Measurements from ENCODE around the gene GDAP1L1.

The GDAP1L1 gene

DNA sequence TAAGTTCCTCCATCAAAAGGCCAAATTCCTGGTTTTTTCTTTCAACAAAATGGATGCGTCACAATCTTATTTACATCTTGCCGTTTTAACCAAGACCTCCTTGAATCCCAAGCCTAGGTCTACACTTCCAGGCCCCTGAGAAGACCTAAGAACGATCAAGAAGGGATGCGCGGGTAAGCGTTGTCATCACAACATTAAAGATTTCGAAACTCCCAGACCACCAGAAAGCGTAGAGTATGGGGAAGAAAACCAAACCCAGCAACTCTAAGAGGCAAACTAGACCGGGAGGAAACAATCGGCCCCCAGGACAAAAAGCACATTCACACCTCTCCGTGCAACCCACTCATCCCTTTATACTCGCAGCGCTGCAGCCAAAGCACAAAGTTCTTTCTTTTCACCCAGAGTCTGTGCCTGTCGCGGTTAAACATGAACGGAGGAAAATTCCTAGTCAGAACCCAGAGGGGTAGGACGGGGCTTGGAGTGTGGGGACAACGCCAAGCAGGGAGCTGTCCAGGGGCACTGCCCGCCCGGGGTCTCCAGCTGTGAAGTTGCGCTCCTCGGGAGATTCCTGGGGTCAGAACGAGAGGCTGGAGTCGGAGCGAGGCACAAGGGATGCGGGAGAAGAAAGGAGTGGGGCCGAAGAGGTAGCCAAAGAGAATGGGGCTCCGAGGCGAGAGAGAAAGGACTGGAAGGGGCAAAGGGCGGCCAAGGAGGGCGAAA is 37.3 kb upstream of the GDAP1L1 start:
- Mint-ChIP-seq H3K9me3 (no peaks in the 10 kb centered on the region), H3K27ac (peak overlapping the region; percentile 99), H3K27me3 (ENCODE audit: low read depth, poor library complexity) (no peaks in the 10 kb centered on the region), H3K36me3 (ENCODE audit: low read depth) (peaks cover 7% of the 10 kb centered on the region), H3K4me1 (peaks cover 54% of the 10 kb centered on the region), H3K4me3 (peak overlapping the region; percentile 96)
- TF ChIP-seq, protein P1, sequence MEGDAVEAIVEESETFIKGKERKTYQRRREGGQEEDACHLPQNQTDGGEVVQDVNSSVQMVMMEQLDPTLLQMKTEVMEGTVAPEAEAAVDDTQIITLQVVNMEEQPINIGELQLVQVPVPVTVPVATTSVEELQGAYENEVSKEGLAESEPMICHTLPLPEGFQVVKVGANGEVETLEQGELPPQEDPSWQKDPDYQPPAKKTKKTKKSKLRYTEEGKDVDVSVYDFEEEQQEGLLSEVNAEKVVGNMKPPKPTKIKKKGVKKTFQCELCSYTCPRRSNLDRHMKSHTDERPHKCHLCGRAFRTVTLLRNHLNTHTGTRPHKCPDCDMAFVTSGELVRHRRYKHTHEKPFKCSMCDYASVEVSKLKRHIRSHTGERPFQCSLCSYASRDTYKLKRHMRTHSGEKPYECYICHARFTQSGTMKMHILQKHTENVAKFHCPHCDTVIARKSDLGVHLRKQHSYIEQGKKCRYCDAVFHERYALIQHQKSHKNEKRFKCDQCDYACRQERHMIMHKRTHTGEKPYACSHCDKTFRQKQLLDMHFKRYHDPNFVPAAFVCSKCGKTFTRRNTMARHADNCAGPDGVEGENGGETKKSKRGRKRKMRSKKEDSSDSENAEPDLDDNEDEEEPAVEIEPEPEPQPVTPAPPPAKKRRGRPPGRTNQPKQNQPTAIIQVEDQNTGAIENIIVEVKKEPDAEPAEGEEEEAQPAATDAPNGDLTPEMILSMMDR (IDR thresholded peaks at IDR 0.05) = no peak
- peak; percentile 65 for DNase-seq

DNA sequence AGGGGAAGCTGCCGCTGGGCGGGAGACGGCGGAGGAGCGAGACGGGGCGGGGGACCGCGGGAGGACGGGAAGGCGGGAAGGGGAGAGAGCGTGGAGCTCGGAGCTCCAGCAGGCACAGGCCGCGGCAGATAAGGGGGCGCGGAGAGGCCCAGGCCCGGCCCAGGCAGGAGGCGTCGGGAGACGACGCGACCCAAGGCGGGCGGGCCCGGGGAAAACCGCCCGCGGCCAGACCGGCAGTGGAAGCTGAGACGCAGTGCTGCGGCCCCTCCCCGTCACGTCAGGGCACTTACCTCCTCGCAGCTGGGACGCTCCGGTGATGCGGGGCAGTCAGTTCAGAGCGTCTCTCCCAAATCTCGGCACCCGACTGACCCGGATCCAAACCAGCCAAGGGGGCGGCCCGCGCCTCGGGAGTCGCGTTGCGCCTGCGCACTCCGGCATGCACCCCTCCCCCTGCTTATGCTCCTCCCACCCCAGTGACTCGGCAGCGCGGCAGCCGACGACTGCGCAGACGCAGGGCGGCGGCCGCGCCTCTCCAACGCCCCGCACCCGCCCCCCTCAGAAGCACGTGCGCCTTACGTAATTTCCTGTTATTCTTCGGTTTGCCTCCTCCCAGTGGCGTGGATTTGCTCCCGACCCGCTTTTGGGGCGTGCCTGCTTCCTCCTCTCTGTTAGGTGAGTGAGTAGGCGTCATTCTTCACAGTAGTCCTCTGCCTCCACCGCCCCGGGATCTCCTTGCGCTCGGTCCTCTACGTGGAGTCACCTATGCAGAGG is 36.5 kb upstream of the GDAP1L1 start, which contains the start of gene OSER1:
Gene OSER1, minus strand, starts transcription at position 366 of the 771 bp plus-strand sequence. CDS start 3,814 bp downstream, outside the sequence.
- Mint-ChIP-seq H3K36me3 (ENCODE audit: low read depth) (peaks cover 7% of the 10 kb centered on the region), H3K4me3 (peak within 1 kb of the TSS; percentile 96), H3K27ac (peak within 1 kb of the TSS; percentile 99), H3K27me3 (ENCODE audit: low read depth, poor library complexity) (no peaks in the 10 kb centered on the region), H3K9me3 (no peaks in the 10 kb centered on the region), H3K4me1 (peaks cover 58% of the 10 kb centered on the region)
- TF ChIP-seq, protein P1 (IDR thresholded peaks at IDR 0.05) = no peak
- DNase-seq = peak; percentile 97

DNA sequence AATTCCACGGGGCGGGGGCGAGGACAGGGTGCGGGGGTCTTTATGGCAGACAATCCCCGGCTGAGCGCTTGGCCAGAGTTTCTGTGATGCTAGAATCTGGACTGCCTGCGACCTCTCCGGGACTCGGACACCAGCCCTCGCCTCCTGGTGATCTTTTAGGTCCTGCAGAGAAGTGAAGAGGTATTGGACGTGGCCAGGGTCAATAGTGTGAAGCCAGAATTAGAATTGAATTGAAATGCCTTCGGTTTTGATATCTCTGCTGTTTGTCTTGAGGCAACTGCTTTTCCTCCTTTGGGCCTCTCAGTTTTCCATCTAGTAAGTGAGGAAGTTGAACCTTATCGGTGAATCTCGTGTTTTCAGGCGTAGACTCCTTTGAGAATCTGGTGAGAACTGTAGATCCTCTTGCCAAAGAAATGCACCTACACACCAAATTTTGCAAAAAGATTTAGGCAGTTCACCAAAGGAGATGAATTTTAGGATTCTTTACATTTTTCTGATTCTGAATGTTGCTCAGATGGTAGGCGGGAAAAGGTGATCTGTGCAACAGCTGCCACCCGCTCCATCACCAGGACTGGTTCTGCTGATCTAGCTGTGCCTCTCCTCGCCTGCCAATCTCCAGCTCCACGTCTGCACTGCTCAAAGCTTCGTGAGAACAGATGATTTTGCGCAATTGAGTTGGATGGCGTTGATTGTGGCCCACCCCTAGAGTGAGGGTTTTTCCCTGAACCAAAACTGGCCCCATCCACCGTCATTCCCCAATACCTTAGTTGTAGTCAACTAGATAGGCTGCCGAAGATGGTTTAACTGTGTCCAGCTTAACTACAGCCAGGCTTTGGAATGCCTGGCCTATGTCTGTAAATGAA is 35.7 kb upstream of the GDAP1L1 start:
- Mint-ChIP-seq H3K4me1 (peaks cover 54% of the 10 kb centered on the region), H3K36me3 (ENCODE audit: low read depth) (peaks cover 1% of the 10 kb centered on the region), H3K9me3 (no peaks in the 10 kb centered on the region), H3K27me3 (ENCODE audit: low read depth, poor library complexity) (no peaks in the 10 kb centered on the region), H3K27ac (peak overlapping the region; percentile 97), H3K4me3 (peak overlapping the region; percentile 96)
- TF ChIP-seq, protein P1 (IDR thresholded peaks at IDR 0.05) = no peak
- no peak for DNase-seq

DNA sequence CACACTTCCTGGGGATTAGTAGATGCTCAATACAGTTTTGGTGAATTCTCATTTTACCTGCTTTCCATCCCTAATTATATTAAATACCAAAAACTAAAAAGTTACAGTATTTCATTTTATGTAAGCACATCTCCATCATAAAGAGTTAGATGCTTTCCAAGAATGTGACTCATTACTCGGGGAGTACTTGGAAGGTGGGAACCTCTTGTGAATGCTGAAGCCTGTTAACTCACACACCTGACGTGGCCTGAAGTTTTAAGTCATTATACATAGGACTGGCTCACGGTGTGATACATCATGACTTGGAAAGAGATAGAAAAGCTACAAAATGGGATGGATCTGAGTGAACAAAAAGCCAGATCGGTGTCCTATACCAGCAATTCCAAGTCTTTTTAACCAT is 34.3 kb upstream of the GDAP1L1 start:
- TF ChIP-seq, protein P1 (IDR thresholded peaks at IDR 0.05) = no peak
- no peaks in the 10 kb centered on the region for H3K36me3 Mint-ChIP-seq (ENCODE audit: low read depth)
- H3K9me3 Mint-ChIP-seq = no peaks in the 10 kb centered on the region
- H3K4me1 Mint-ChIP-seq = peaks cover 46% of the 10 kb centered on the region
- peaks cover 4% of the 10 kb centered on the region for H3K27me3 Mint-ChIP-seq (ENCODE audit: low read depth, poor library complexity)
- no peak for DNase-seq
- no peak overlapping the region for H3K27ac Mint-ChIP-seq
- H3K4me3 Mint-ChIP-seq = no peak overlapping the region

DNA sequence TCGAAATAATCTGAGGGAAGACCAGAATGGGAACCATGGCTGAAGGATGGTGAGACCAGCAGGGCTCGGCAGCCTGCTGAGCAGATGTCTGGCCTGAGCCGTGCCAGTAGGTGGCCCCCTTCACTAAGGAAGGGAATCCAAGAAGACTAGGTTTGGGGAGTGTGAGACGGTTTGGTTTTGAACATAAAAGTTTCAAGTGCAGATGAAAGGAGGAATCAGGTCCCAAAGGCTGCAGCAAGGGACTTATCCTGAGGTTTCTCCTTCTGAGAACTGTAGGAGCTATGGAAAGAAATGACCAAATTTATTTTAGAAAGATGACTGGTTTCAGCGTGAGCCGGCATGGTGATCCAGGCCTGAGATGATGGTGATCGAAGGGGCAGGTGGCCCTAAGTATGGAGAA is 32.0 kb upstream of the GDAP1L1 start:
- H3K4me3 Mint-ChIP-seq = no peak overlapping the region

More for the DNA sequence above, 32.0 kb upstream of the GDAP1L1 start:
- TF ChIP-seq, protein P1 (IDR thresholded peaks at IDR 0.05) = peak; percentile 79
- Mint-ChIP-seq H3K27ac (no peak overlapping the region), H3K36me3 (ENCODE audit: low read depth) (no peaks in the 10 kb centered on the region), H3K4me1 (peaks cover 37% of the 10 kb centered on the region), H3K27me3 (ENCODE audit: low read depth, poor library complexity) (peaks cover 4% of the 10 kb centered on the region), H3K9me3 (no peaks in the 10 kb centered on the region)
- DNase-seq = peak; percentile 72
